ENCODE measurements around the gene GSS.

GSS gene

DNA sequence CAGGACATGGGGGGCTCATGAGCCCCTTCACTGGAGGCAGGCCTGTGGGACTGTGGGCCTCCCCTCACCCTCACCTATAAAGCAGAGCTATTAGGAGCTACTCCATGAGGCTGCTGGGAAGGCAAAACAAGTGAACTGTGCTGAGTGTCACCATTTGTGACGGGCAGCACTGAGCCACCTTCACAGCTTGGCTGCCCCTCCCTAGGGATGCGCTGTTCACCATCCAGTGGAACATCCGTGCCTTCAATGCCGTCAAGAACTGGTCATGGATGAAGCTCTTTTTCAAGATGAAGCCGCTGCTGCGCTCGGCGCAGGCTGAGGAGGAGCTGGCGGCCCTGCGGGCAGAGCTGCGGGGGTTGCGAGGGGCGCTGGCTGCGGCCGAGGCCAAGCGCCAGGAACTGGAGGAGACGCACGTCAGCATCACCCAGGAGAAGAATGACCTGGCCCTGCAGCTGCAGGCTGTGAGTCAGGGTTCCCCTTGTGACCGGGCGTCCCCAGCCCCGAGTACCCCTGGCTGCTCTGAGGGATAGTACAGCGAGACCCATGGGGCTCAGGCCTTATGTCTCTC is 38.4 kb upstream of the GSS start:
- no peak for DNase-seq (ENCODE audit: low read depth in 1 of 2, low spot score in 1 of 2)

- no peak for DNase-seq (ENCODE audit: low read depth in 1 of 2, low spot score in 1 of 2)
Measured at GRCh38 chr20:34992751-34993417, 37.3 kb upstream of the GSS start.

GRCh38 chr20:34990661-34991214 is 35.1 kb upstream of the GSS start:
- no peak for DNase-seq (ENCODE audit: low read depth in 1 of 2, low spot score in 1 of 2)

DNA sequence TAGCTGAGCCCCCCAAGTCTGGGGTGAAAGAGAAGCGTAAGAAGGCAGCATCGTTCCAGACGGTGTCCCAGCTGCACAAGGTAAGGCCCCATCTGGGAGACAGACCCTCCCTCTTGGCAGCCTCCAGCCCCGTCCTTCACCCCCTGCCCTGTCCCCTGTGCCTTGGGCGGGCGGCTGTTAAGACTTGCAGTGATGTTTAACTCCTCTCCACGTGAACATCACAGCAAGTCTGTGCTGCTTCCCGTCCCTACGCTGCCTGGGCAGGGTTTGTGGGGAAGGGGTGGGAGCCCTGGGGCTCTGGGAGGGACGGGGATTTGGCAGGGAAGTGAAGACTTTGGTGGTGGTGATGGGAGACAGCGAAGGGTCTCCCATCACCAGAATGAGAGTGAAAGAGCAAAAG is 34.6 kb upstream of the GSS start:
- no peak for DNase-seq (ENCODE audit: low read depth in 1 of 2, low spot score in 1 of 2)

GRCh38 chr20:34989670-34990069 is 34.1 kb upstream of the GSS start:
- no peak for DNase-seq (ENCODE audit: low read depth in 1 of 2, low spot score in 1 of 2)

GRCh38 chr20:34989118-34989517 is 33.5 kb upstream of the GSS start:
- no peak for DNase-seq (ENCODE audit: low read depth in 1 of 2, low spot score in 1 of 2)

DNA sequence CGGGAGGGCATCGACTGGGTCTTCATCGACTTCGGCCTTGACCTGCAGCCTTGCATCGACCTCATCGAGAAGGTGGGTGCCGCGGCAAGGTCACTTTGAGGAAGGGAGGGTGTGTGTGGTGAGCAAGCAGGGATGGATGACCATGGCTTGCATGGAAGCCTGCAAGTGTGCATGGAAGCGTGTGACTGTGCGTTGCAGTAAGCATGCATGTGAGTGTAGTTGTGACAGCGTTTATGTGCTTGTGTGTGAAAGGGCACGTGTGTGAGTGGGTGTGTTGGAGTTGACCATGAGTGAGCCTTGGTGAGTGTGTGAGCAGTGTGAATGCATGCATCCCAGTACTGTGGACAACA is 32.6 kb upstream of the GSS start:
- no peak for DNase-seq (ENCODE audit: low read depth in 1 of 2, low spot score in 1 of 2)

DNA sequence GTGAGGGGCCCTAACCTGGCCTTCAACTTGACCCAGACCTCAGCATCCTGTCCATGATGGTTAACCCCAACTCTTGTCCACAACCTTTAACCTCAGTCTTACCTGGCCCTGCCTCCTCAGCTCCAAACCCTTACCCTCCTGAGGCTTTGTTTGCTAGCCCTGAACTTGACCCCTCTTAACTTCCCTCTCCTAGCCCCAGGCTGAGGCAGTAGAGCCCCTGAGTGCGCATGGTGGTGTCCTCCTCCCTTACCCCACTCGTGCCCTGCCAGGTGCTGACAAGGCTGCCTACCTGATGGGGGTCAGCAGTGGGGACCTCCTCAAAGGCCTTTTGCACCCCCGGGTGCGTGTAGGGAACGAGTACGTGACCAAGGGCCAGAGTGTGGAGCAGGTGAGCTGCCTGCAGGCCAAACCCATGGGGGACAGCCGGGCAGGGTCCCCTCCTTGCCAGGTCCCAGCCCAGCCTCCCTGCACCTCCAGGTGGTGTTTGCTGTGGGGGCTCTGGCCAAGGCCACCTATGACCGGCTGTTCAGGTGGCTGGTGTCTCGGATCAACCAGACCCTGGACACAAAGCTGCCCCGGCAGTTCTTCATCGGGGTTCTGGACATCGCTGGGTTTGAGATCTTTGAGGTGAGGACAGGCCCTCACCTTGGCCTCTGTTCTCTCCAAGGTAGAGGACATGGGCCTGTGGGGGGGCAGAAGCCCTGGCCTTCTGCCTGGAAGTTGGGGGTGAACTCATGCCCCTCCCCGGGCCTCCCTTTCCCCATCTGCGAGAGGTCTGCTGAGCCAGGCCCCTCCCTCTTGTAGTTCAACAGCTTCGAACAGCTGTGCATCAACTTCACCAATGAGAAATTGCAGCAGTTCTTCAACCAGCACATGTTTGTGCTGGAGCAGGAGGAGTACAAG is 31.9 kb upstream of the GSS start:
- DNase-seq (ENCODE audit: low read depth in 1 of 2, low spot score in 1 of 2) = no peak

GRCh38 chr20:34986311-34987287 is 31.0 kb upstream of the GSS start:
- no peak for DNase-seq (ENCODE audit: low read depth in 1 of 2, low spot score in 1 of 2)

DNA sequence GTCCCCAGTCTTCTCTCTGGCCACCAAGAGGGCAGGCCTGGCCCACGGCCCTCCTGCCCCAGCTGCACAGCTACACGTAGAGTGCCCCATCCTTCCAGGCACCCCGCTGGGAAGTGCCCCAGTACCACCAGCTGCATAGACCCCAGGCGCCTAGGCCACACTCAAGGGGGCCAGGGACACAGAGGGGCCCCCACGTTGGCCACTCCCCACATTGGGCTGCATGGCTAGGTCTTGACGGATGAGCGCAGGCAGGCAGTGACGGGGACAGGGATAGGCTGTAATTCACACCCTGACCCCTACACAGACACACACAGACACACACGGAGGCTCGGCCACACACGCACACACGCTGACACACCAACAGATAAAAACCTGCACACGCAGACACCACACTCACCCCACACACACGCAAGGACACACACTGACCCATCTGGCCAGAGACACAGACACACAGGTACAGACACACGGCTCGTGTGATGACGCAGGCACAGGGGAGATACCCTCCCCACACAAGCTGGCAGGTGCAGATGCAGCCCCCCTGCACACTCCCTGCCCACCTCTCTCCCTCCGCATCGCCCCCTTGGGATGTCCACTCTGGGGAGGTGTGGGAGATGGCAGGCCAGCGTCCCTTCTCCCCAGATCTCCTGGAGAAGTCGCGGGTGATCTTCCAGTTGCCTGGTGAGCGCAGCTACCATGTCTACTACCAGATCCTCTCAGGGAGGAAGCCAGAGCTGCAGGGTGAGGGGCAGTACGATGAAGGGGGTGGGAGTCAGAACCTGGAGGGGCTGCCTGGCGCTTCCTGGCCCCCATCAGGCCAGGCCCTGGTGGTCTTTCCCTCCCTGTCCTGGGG is 30.1 kb upstream of the GSS start:
- DNase-seq (ENCODE audit: low read depth in 1 of 2, low spot score in 1 of 2) = no peak

GRCh38 chr20:34984756-34985261 is 29.2 kb upstream of the GSS start:
- DNase-seq (ENCODE audit: low read depth in 1 of 2, low spot score in 1 of 2) = no peak

GRCh38 chr20:34983995-34984735 is 28.6 kb upstream of the GSS start:
- no peak for DNase-seq (ENCODE audit: low read depth in 1 of 2, low spot score in 1 of 2)

DNA sequence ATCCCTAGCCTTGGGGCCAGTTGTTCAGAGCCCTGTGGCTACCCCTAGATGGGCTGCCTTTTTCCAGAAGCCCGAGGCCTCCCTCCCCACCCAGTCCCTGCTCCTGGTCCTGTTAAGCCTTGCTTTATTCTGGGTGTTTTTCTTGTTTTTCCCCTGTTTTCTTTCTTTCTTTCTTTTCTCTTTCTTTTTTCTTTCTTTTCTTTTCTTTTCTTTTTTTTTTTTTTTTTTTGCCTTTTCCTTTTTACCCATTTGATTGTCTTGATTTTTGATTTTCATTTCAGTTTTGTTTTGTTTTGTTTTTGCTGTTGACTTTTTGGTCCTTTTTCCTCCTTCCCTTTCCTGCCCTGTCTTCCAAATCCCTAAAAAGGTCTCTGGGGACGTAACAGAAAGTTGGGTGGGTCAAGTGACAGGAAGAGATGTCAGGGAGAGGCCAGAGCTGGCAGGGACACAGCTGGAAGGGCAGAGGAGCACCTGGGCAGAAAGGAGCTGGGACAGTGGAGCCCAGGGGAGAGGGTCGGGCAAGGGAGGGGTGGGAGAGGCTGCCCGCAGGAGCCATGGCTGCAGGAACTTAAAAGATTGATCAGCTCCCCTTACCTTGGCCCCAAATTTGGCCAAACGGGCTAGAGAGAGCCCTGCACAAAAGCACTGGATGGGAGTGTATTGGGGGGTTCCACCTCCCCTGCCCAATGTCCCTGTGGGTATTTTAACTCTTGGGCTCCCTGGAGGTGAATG is 27.6 kb upstream of the GSS start:
- no peak for DNase-seq (ENCODE audit: low read depth in 1 of 2, low spot score in 1 of 2)

DNA sequence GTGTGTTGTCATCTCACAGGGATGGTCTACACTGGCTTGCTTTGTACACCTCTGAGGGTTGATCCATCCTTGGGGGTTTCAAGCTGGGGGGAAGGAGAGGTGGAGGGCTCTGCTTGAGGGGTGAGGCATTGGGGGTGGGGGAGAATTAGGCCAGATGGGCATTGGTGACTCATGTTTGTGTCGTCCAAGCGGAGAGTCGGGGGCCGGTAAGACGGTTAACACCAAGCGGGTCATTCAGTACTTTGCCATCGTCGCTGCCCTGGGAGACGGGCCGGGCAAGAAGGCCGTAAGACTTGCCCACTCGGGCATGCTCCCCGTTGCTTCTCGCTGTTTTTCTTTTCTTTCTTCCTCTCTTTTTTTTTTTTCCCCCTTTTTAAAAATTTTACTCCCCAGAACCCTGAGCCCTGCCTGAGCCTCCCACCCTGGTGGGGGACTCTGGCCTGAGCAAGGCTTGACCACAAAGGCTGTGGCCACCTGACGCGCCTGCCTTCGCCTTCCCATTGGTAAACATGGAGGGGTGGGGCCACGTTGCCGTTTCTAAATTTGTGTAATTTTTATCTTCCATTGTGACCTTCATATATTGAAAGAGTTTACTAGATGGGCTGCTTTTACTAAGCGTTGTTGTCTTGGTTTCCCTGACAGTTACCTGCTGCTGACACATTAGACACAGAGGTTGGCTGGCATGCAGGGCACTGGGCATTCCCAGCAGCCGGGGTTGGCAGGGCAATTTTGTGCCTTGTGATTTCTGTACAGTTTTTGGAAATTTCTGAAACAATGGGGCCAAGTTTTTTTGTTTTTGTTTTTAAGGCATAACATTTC is 26.9 kb upstream of the GSS start:
- DNase-seq (ENCODE audit: low read depth in 1 of 2, low spot score in 1 of 2) = no peak

GRCh38 chr20:34980543-34981233 is 25.1 kb upstream of the GSS start:
- DNase-seq (ENCODE audit: low read depth in 1 of 2, low spot score in 1 of 2) = no peak

DNA sequence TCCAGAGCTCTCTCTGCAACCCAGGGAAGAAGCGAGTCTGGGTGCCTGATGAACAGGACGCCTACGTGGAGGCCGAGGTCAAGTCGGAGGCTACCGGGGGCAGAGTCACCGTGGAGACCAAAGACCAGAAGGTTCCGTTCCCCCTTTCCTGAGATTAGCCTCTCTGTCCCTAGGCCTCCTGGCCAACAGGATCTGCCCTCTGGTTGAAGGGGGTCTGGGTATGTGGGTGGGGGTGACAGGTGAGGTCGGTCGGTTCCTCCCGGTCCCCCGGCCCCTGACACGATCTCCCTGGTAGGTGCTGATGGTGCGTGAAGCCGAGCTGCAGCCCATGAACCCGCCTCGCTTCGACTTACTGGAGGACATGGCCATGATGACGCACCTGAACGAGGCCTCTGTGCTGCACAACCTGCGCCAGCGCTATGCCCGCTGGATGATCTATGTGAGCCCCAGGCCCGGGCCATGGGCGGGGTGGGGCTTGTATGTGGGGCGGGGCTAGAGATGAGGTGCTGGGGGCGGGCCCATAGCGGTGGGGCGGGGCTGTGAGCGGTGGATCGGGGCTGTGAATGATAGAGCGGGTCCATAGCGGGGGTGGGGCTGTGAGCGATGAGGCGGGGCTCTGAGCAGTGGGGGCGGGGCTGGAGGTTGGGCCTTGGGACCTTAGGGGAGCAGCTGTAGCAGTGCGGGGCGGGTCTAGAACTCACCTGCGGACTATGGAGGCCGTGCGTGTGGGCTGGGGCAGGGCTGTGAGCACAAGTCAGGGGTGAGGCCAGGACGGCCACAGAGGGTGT is 24.0 kb upstream of the GSS start:
- no peak for DNase-seq (ENCODE audit: low read depth in 1 of 2, low spot score in 1 of 2)

Measured in stimulated activated CD4-positive, alpha-beta T cell treated with anti-CD3 and anti-CD28 coated beads, Interleukin-15, amount 100 ng/mL, for 1 hour (primary cell).